ENCODE results near the gene PCDHGC3.

Gene PCDHGC3

GRCh38 chr5:141479776-141480175, 4.0 kb downstream of the PCDHGC3 start:
- H3K9me2 ChIP-seq (replicated peaks; ENCODE audit: insufficient read depth, low read length) = no peaks in the 10 kb centered on the region
- no peaks in the 10 kb centered on the region for H3K9me3 ChIP-seq (ENCODE audit: insufficient read depth, low read length)

GRCh38 chr5:141483902-141484301, 8.1 kb downstream of the PCDHGC3 start:
- H3K9ac ChIP-seq (ENCODE audit: low read length) = peak overlapping the region; percentile 42
- no peak for TF ChIP-seq CTCF (IDR thresholded peaks at IDR 0.05; ENCODE audit: insufficient read depth, low read length, poor library complexity, severe bottlenecking)
- no peak for TF ChIP-seq EZH2phosphoT487 (conservative IDR thresholded peaks at IDR 0.05; ENCODE audit: low read length)
- no peaks in the 10 kb centered on the region for H4K20me1 ChIP-seq (ENCODE audit: low read depth, low read length)
- H3K79me2 ChIP-seq (ENCODE audit: insufficient read depth, low read length) = peaks cover 77% of the 10 kb centered on the region
- H3K27me3 ChIP-seq (ENCODE audit: low read length) = no peaks in the 10 kb centered on the region
- no peaks in the 10 kb centered on the region; the same call in 1 of the 2 replicates for H3F3A ChIP-seq (ENCODE audit: insufficient read depth)
- no peaks in the 10 kb centered on the region for H3K9me3 ChIP-seq (ENCODE audit: insufficient read depth, low read length)
- peak overlapping the region; percentile 45 for H3K4me3 ChIP-seq (ENCODE audit: insufficient read depth, low read length, poor library complexity, severe bottlenecking)
- H3K9me2 ChIP-seq (replicated peaks; ENCODE audit: insufficient read depth, low read length) = no peaks in the 10 kb centered on the region
- H3K36me3 ChIP-seq (ENCODE audit: low read length) = no peaks in the 10 kb centered on the region
- H3K27ac ChIP-seq (ENCODE audit: low read depth, low read length) = peak overlapping the region; percentile 21; the same call in 1 of the 2 replicates
- peak overlapping the region; percentile 72 for H3K4me2 ChIP-seq (ENCODE audit: low read depth, low read length, poor library complexity, severe bottlenecking)
- H2AFZ ChIP-seq (ENCODE audit: low read depth, low read length, severe bottlenecking) = no peak overlapping the region

More at GRCh38 chr5:141479776-141480175, 4.0 kb downstream of the PCDHGC3 start:
- Histone ChIP-seq H3K27ac (ENCODE audit: low read depth, low read length) (peak overlapping the region; percentile 50), H3K79me2 (ENCODE audit: insufficient read depth, low read length) (peaks cover 85% of the 10 kb centered on the region), H3K9ac (ENCODE audit: low read length) (peak overlapping the region; percentile 25; the same call in 1 of the 2 replicates), H3F3A (ENCODE audit: insufficient read depth) (peaks cover under 1% of the 10 kb centered on the region), H3K4me2 (ENCODE audit: low read depth, low read length, poor library complexity, severe bottlenecking) (peak overlapping the region; percentile 72), H3K4me3 (ENCODE audit: insufficient read depth, low read length, poor library complexity, severe bottlenecking) (peak overlapping the region; percentile 30), H4K20me1 (ENCODE audit: low read depth, low read length) (no peaks in the 10 kb centered on the region), H2AFZ (ENCODE audit: low read depth, low read length, severe bottlenecking) (no peak overlapping the region), H3K27me3 (ENCODE audit: low read length) (no peaks in the 10 kb centered on the region), H3K36me3 (ENCODE audit: low read length) (no peaks in the 10 kb centered on the region)
- TF ChIP-seq CTCF (IDR thresholded peaks at IDR 0.05; ENCODE audit: insufficient read depth, low read length, poor library complexity, severe bottlenecking) (no peak), EZH2phosphoT487 (conservative IDR thresholded peaks at IDR 0.05; ENCODE audit: low read length) (no peak)

GRCh38 chr5:141484310-141484640, 8.5 kb downstream of the PCDHGC3 start:
- Histone ChIP-seq H3K27ac (ENCODE audit: low read depth, low read length) (peak overlapping the region; percentile 21; the same call in 1 of the 2 replicates), H3K4me2 (ENCODE audit: low read depth, low read length, poor library complexity, severe bottlenecking) (peak overlapping the region; percentile 72), H3K9me3 (ENCODE audit: insufficient read depth, low read length) (no peaks in the 10 kb centered on the region), H3K4me3 (ENCODE audit: insufficient read depth, low read length, poor library complexity, severe bottlenecking) (peak overlapping the region; percentile 45), H3F3A (ENCODE audit: insufficient read depth) (no peaks in the 10 kb centered on the region; the same call in 1 of the 2 replicates), H3K27me3 (ENCODE audit: low read length) (no peaks in the 10 kb centered on the region), H4K20me1 (ENCODE audit: low read depth, low read length) (no peaks in the 10 kb centered on the region), H2AFZ (ENCODE audit: low read depth, low read length, severe bottlenecking) (peak overlapping the region; percentile 28), H3K79me2 (ENCODE audit: insufficient read depth, low read length) (peaks cover 74% of the 10 kb centered on the region), H3K9me2 (replicated peaks; ENCODE audit: insufficient read depth, low read length) (no peaks in the 10 kb centered on the region), H3K36me3 (ENCODE audit: low read length) (no peaks in the 10 kb centered on the region), H3K9ac (ENCODE audit: low read length) (peak overlapping the region; percentile 42)
- TF ChIP-seq CTCF (IDR thresholded peaks at IDR 0.05; ENCODE audit: insufficient read depth, low read length, poor library complexity, severe bottlenecking) (no peak), EZH2phosphoT487 (conservative IDR thresholded peaks at IDR 0.05; ENCODE audit: low read length) (no peak)
